PC-3 (cell line): Measurements from ENCODE around the gene ARFGAP3.

Source experiments
- EZH2phosphoT487 ChIP-seq: fragments of 300-600 bp; sonication (generic); IDR thresholded peaks from 2 replicates; pipeline ENCODE4 v1.6.1; 2018; ENCODE audit warnings: mild to moderate bottlenecking, antibody characterized with exemption, low read length, borderline replicate concordance
- TF ChIP-seq, protein P1 (sequence below): fragments of 300-600 bp; sonication (generic); conservative IDR thresholded peaks from 2 replicates; pipeline ENCODE4 v1.5.1; 2017; ENCODE audit warnings: antibody characterized with exemption, low read depth, mild to moderate bottlenecking, low read length

GRCh38 chr22:42793848-42794405, 63.1 kb downstream of the ARFGAP3 start:
- TF ChIP-seq, protein P1, sequence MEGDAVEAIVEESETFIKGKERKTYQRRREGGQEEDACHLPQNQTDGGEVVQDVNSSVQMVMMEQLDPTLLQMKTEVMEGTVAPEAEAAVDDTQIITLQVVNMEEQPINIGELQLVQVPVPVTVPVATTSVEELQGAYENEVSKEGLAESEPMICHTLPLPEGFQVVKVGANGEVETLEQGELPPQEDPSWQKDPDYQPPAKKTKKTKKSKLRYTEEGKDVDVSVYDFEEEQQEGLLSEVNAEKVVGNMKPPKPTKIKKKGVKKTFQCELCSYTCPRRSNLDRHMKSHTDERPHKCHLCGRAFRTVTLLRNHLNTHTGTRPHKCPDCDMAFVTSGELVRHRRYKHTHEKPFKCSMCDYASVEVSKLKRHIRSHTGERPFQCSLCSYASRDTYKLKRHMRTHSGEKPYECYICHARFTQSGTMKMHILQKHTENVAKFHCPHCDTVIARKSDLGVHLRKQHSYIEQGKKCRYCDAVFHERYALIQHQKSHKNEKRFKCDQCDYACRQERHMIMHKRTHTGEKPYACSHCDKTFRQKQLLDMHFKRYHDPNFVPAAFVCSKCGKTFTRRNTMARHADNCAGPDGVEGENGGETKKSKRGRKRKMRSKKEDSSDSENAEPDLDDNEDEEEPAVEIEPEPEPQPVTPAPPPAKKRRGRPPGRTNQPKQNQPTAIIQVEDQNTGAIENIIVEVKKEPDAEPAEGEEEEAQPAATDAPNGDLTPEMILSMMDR: no peak
- no peak for TF ChIP-seq EZH2phosphoT487
